NT2/D1 (cell line): ENCODE data around the gene AGPAT2.

Source experiments
- SUZ12 ChIP-seq: IDR thresholded peaks from 2 replicates; pipeline ENCODE4 v1.6.1; 2011; ENCODE audit not compliant: insufficient read length, insufficient read depth; ENCODE audit errors: extremely low read depth
- YY1 ChIP-seq: IDR thresholded peaks from 2 replicates; pipeline ENCODE4 v1.6.1; 2011; ENCODE audit not compliant: insufficient read length, insufficient read depth
- ZNF274 ChIP-seq: IDR thresholded peaks from 2 replicates; pipeline ENCODE4 v1.6.1; 2011; ENCODE audit warnings: mild to moderate bottlenecking, low read depth, low read length

GRCh38 chr9:136728548-136729123 lies 41.4 kb upstream of the AGPAT2 start:
- no peak for TF ChIP-seq YY1
- TF ChIP-seq ZNF274 = no peak
- no peak for TF ChIP-seq SUZ12
